Parathyroid adenoma (tissue), 2 donors: Measurements from ENCODE around the gene ZNF268.

Experiments used
- H2AFZ ChIP-seq: fragments of 300-600 bp; sonication (generic); one replicate; pipeline ENCODE4 v1.7.0; 2017; ENCODE audit warnings: antibody characterized with exemption, mild to moderate bottlenecking
- H3K27ac ChIP-seq: fragments of 300-600 bp; sonication (generic); one replicate; pipeline ENCODE4 v1.7.0; 2017
- H3K27me3 ChIP-seq: fragments of 300-600 bp; sonication (generic); one replicate; pipeline ENCODE4 v1.7.0; 2017; ENCODE audit warnings: low read length; ENCODE audit not compliant: control insufficient read depth, insufficient read depth
- H3K36me3 ChIP-seq: fragments of 300-600 bp; sonication (generic); one replicate; pipeline ENCODE4 v1.7.0; 2017; ENCODE audit warnings: low read length; ENCODE audit not compliant: control insufficient read depth, insufficient read depth
- H3K4me1 ChIP-seq: fragments of 300-600 bp; sonication (generic); one replicate; pipeline ENCODE4 v1.7.0; 2017; ENCODE audit warnings: control low read depth
- H3K4me2 ChIP-seq: fragments of 300-600 bp; sonication (generic); one replicate; pipeline ENCODE4 v1.7.0; 2017; ENCODE audit warnings: low read length
- H3K4me3 ChIP-seq: fragments of 300-600 bp; sonication (generic); one replicate; pipeline ENCODE4 v1.7.0; 2017; ENCODE audit warnings: low read depth, low read length
- H3K79me2 ChIP-seq: fragments of 300-600 bp; sonication (generic); one replicate; pipeline ENCODE4 v1.7.0; 2017; ENCODE audit warnings: control low read depth
- H3K9ac ChIP-seq: fragments of 300-600 bp; sonication (generic); one replicate; pipeline ENCODE4 v1.7.0; 2017; ENCODE audit warnings: mild to moderate bottlenecking
- H3K9me3 ChIP-seq: fragments of 300-600 bp; sonication (generic); one replicate; pipeline ENCODE4 v1.7.0; 2017; ENCODE audit warnings: low read length; ENCODE audit not compliant: control insufficient read depth
- CTCF ChIP-seq: fragments of 300-600 bp; sonication (generic); IDR thresholded peaks from one replicate; pipeline ENCODE4 v1.7.0; 2017; ENCODE audit warnings: antibody characterized with exemption, mild to moderate bottlenecking
- donor health status: primary hyperparathyroidism.

Gene ZNF268

GRCh38 chr12:133221241-133221640, 39.9 kb downstream of the ZNF268 start:
- no peak overlapping the region for H3K4me3 ChIP-seq
- no peaks in the 10 kb centered on the region for H3K27me3 ChIP-seq
- H3K4me2 ChIP-seq, result no peak overlapping the region
- TF ChIP-seq CTCF, result no peak
- H3K9ac ChIP-seq, result no peak overlapping the region
- H3K79me2 ChIP-seq, result no peaks in the 10 kb centered on the region
- no peaks in the 10 kb centered on the region for H3K9me3 ChIP-seq
- no peaks in the 10 kb centered on the region for H3K36me3 ChIP-seq
- H2AFZ ChIP-seq, result no peak overlapping the region
- no peak overlapping the region for H3K27ac ChIP-seq
- no peaks in the 10 kb centered on the region for H3K4me1 ChIP-seq

GRCh38 chr12:133222211-133222610, 40.9 kb downstream of the ZNF268 start:
- Histone ChIP-seq H3K9ac (no peak overlapping the region), H2AFZ (no peak overlapping the region), H3K4me2 (no peak overlapping the region), H3K27me3 (no peaks in the 10 kb centered on the region), H3K27ac (no peak overlapping the region), H3K4me3 (no peak overlapping the region), H3K79me2 (no peaks in the 10 kb centered on the region), H3K9me3 (no peaks in the 10 kb centered on the region), H3K4me1 (no peaks in the 10 kb centered on the region), H3K36me3 (no peaks in the 10 kb centered on the region)
- no peak for TF ChIP-seq CTCF

- Histone ChIP-seq H3K9me3 (no peaks in the 10 kb centered on the region), H3K27ac (no peak overlapping the region), H3K36me3 (no peaks in the 10 kb centered on the region), H2AFZ (no peak overlapping the region), H3K4me2 (no peak overlapping the region), H3K79me2 (no peaks in the 10 kb centered on the region), H3K4me3 (no peak overlapping the region), H3K9ac (no peak overlapping the region), H3K27me3 (no peaks in the 10 kb centered on the region), H3K4me1 (no peaks in the 10 kb centered on the region)
- TF ChIP-seq CTCF, result no peak
Observed at GRCh38 chr12:133225527-133225926, 44.2 kb downstream of the ZNF268 start.

DNA sequence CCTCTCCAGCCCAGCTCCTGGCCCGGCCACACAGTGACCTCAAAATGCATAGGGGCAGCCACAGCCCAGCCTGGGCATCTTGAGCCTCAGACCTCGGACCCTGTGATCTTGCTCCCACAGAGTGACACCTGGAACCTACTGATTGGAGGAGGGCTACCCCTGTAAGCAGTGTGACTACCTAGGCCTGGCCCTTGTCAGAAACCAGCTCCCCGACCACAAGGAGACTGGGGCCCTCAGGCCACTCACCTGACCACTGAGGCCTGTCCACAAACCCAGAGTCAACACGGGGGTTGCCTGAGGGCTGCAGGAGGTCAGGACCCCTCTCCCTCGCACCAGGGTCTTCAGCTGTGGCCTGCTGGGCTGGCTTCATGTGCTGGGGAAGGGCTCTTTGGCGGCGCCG, 45.4 kb downstream of the ZNF268 start:
- no peaks in the 10 kb centered on the region for H3K36me3 ChIP-seq
- no peak for TF ChIP-seq CTCF

GRCh38 chr12:133227281-133227852, 46.1 kb downstream of the ZNF268 start:
- H2AFZ ChIP-seq, result no peak overlapping the region
- H3K4me2 ChIP-seq, result no peak overlapping the region
- H3K4me3 ChIP-seq, result no peak overlapping the region
- H3K79me2 ChIP-seq, result no peaks in the 10 kb centered on the region
- no peak overlapping the region for H3K27ac ChIP-seq
- H3K27me3 ChIP-seq, result no peaks in the 10 kb centered on the region
- no peak overlapping the region for H3K9ac ChIP-seq
- H3K36me3 ChIP-seq, result no peaks in the 10 kb centered on the region
- no peak for TF ChIP-seq CTCF
- no peaks in the 10 kb centered on the region for H3K4me1 ChIP-seq
- no peaks in the 10 kb centered on the region for H3K9me3 ChIP-seq

More for the DNA sequence above, 45.4 kb downstream of the ZNF268 start:
- H3K4me1 ChIP-seq, result no peaks in the 10 kb centered on the region
- H3K9ac ChIP-seq, result no peak overlapping the region
- H3K9me3 ChIP-seq, result no peaks in the 10 kb centered on the region
- H3K27ac ChIP-seq, result no peak overlapping the region
- no peaks in the 10 kb centered on the region for H3K27me3 ChIP-seq
- no peak overlapping the region for H2AFZ ChIP-seq
- H3K79me2 ChIP-seq, result no peaks in the 10 kb centered on the region
- no peak overlapping the region for H3K4me3 ChIP-seq
- no peak overlapping the region for H3K4me2 ChIP-seq
